GM21526 (cell line): ENCODE results near the gene PCSK1N.
A peak's percentile ranks its signal among the peaks of the same experiment; 100 is the strongest.
"Not testable (repeated sequence)": the region's sequence is repeated elsewhere in the genome, so short reads cannot be mapped to it uniquely, and the experiment has no call there.

Experiments
- ATAC-seq: cut with Tn5 transposase; IDR thresholded peaks from one replicate; pipeline ENCODE4 v1.9.1; 2021; ENCODE audit warnings: moderate library complexity; ENCODE audit not compliant: unreplicated experiment, low FRiP score

Gene PCSK1N

DNA sequence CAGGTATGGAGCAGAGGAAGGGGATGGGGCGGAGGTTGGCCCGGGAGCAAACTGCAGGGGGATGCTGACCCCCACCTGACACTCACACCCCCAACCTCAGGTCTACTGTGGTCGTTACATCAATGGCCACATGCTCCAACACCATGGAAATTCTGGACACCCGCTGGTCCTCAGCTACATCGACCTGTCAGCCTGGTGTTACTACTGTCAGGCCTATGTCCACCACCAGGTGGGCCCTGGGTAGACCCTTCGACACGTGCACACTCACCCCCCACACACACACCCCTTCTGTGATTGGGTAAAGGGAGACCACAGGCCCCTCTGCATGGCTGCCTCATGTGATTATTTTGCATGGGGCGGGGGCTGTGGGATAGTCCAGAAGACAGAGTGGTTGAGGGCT, 11.3 kb downstream of the PCSK1N start:
- ATAC-seq: no peak

DNA sequence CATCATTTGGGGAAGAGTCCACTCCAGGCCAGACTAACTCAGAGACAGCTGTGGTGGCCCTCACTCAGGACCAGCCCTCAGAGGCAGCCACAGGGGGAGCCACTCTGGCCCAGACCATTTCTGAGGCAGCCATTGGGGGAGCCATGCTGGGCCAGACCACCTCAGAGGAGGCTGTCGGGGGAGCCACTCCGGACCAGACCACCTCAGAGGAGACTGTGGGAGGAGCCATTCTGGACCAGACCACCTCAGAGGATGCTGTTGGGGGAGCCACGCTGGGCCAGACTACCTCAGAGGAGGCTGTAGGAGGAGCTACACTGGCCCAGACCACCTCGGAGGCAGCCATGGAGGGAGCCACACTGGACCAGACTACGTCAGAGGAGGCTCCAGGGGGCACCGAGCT, 12.4 kb downstream of the PCSK1N start:
- no peak for ATAC-seq

DNA sequence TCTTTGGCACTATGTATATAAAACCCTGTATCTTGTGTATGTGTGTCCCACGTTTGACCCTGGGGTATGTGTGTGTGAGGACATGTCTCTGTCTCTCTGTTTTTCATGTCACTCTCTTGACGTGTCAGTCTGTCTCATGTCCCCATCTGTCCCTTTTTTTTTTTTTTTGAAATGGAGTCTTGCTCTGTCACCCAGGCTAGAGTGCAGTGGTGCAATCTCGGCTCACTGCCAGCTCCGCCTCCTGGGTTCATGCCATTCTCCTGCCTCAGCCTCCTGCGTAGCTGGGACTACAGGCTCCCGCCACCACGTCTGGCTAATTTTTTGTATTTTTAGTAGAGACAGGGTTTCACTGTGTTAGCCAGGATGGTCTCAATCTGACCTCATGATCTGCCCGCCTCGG, 16.0 kb downstream of the PCSK1N start:
- not testable (repeated sequence) for ATAC-seq

DNA sequence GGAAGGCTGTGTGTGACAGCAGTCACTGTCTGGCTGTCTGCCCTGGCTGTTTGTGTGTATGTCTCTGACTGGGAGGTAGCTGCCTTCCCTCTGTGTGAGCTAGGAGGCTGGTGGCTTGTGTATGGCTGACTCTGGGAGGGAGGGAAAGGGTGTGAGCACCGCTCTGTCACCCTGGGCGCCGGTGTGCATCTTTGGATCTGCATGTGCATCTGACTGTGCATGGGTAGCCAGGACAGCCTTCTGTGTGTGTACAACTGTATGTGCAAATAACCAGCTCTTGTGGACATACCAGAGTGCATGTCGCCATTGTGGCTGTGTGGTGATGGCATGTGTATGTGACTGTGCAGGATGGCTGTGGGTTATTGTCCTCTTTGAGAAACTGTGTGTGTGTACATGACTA, 16.5 kb downstream of the PCSK1N start:
- ATAC-seq: no peak

DNA sequence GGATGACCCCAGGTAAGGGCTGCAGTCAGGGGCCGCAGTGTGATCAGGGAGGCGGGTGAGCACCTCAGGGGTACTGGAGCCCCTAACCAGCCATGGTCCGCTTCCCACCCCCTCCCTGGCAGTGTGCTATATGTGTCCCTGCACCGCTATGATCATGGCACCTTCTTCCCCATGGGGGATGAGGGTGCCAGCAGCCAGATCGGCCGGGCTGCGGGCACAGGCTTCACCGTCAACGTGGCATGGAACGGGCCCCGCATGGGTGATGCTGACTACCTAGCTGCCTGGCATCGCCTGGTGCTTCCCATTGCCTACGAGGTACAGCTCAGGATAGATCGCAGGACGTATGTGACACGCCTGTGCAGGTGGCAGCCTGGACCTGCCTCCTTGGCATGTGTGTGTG, 17.3 kb downstream of the PCSK1N start:
- no peak for ATAC-seq

DNA sequence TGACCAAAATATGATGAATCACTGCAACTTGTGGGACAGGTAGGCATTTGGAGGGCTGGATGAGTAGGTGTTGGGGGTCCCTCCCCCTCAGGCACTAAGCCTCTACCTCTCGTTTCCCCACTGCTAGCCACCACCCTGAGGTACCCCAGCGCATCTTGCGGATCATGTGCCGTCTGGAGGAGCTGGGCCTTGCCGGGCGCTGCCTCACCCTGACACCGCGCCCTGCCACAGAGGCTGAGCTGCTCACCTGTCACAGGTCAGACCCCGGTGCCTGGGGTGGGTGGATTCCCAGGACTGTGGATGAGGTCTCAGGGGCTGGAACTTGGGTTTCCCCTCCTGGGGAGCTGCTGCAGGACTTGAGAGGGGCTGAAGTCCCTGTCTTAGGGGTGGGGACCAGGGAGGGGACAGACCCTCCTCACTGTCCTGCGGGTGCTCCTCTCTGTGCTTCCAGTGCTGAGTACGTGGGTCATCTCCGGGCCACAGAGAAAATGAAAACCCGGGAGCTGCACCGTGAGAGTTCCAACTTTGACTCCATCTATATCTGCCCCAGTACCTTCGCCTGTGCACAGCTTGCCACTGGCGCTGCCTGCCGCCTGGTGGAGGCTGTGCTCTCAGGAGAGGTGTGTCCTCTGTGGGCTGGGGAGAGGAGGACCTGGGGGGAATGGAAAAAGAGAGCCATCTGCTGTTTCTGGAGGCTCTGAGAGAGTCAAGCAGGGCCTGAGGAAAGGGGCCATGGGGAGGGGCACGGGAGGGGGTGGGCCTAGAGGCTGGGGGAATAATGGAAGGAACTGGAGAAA, 19.2 kb downstream of the PCSK1N start:
- ATAC-seq: no peak

DNA sequence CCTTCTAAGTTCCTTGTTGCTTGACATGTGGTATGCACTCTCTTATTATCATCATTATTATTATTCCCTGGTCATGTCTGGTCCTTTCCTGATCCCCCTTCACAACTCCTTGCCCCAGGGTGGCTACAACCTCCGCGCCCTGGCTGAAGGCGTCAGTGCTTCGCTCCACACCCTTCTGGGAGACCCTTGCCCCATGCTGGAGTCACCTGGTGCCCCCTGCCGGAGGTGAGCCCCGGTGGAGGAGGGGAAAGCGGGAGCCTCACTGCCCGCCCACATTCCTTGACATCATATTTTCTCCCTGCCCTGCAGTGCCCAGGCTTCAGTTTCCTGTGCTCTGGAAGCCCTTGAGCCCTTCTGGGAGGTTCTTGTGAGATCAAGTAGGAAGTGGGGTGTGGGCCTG, 20.1 kb downstream of the PCSK1N start:
- ATAC-seq: no peak

DNA sequence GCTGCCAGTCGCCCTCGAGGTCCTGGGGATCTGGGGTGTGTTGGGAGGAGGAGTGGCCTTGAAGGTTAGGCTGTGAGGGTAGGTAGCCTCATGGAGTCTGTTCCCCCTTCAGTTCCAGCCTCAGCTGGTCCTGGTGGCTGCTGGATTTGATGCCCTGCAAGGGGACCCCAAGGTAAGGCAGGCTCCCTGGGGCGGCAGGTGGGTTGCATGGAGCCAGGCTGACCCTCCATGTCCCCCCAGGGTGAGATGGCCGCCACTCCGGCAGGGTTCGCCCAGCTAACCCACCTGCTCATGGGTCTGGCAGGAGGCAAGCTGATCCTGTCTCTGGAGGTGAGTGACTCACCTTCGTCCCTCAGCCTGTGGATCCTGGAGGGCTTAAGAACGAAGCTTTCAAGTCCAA, 20.7 kb downstream of the PCSK1N start:
- ATAC-seq: no peak

DNA sequence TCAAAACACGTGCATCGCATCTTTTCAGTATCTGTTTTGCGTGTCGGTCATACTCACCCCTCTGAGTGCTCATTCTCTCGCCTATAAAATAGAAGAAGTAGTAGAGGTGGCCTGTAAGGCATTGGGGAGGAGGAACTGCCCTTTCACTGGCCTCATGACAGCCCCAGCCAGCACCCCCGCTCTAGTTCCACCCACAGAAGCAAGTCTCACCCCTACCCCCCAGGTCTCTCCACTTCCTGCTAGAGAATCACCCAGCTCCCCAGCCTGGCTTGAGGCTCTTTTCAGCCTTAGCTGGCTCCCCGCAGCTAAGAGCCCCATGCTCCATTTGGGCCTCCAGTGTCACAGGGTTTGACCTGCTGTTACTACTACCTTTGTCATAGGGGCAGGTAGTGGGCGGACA, 21.8 kb downstream of the PCSK1N start:
- ATAC-seq: no peak

DNA sequence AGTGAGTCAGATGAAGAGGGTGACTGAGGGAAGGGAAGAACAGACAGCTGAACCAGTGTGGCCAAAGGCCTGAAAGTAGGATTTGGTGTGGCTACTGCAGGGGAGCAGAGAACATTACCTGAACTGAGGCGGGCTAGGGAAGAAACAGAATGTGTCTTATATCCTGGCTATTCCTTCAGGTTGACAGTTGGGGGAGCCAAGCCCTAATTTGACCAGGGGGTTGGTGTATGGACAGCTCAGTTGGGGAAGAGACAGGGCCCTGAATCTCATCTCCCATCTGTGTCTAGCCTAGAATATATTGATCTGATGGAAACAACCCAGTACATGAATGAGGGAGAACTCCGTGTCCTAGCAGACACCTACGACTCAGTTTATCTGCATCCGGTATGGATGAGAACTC, 29.3 kb downstream of the PCSK1N start:
- ATAC-seq: no peak

DNA sequence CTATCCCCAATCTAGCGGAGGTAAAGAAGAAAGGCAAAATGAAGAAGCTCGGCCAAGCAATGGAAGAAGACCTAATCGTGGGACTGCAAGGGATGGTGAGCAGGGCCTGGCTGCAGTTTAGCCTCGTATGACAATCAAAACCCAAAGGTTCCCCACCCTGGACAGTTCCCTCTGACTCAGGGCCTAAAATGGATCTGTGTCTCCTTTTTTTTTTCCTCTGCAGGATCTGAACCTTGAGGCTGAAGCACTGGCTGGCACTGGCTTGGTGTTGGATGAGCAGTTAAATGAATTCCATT, 32.6 kb downstream of the PCSK1N start:
- no peak for ATAC-seq

DNA sequence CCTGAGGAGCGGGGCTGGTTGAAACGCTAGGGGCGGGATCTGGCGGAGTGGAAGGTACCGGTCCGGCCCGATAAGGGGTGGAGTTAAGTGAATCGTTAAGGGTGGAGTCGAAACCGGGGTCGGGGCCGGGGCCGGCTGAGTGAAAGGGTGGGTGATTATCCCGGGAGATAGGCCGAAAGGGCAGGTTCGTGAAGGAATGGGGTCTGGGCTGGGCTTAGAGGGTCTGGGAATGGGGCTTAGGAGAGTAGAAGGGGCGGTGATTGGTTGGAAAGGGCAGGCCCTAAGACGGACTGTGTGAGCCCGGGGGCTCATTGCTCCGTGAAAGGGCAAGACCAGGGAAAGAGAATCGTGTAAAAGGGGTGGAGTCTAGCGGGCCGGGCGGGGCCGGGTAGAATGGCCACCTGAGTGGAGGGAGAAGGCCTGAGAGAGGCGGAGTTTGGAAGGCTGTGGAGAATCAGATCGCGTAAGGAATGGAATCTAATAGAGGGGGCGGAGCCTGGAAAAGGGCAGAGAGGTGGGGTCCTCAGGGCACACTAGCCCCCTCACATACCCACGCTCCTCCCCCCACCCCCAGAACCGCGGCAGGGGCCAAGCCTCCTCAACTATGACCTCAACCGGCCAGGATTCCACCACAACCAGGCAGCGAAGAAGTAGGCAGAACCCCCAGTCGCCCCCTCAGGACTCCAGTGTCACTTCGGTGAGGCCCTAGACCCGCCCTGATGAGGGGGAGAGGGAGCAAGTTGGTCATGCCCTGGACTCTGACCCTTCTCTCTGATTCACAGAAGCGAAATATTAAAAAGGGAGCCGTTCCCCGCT, 33.1 kb downstream of the PCSK1N start:
- peak; percentile 34 for ATAC-seq

DNA sequence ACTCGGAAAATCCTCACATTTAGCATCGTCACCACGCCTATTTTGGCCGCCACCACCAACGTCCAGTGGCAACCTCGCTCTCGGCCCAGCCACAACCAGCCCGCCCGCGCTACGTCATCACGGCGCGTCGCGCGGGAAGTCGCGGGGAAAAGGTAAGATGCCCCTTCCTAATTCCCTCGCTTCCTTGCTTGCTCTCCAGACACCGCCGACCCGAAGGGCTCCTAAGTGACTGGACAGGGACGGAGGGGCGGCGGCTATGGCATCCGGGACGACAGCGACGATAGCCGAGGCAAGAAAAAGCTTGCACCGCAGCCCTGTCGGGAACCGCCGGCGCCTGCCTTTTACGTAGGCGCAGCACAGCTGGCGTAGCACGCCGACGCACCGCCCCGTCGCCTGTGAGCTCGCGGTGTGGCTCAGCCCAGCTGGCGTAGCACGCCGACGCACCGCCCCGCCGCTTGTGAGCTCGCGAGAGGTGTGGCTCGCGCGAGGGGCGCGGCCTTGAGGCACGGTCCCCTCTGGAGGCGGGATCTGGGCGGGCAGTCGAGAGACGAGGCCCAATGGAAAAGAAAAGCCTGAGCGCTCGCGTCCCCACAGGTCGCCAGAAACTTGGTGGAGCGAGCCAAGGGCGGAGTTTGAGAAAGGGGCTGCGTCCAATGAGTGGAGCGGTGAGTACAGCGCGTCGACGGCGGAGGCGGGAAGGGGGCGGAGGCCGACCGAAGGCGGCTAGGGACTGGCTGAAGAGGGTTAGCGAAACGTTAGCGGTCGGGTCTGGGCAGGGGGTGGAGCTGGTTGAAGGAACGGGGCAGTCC, 33.9 kb downstream of the PCSK1N start, which contains the start of gene HDAC6:
HDAC6 (plus strand) TSS at position 788 of the 809 bp plus-strand sequence. CDS start 626 bp downstream, outside the sequence.
- peak; percentile 89 for ATAC-seq

DNA sequence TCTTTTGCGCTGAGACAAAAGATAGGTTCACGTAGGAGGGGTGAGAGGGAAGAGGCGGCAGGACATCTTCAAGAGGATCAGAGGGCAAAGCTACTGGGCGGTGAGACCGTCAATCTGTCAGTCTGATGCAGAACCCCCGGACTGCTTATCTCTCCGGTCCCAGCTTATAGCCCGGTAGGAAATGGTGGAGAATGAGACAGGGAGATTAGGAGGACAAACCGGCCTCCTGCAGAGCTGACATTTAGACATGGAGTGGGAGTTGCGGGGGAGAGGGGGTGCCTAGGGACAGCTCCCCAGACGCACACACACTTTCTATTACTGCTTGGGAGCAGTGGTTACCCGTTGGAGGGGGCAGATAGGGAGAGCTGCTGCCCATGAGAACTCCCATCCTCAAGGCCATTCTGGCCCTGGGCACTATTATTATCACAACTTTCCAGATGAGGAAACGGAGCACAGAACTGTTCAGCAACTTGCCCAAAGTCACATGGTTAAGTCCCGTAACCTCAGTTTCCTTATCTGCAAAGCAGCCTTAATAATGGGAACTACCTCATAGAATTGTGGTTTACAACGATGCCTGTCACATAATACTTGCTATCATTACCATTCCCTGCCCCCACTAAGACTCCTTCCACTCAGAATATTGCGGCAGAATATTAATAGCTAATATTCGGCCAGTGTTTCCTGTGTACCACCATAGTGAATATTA, 34.7 kb downstream of the PCSK1N start:
- no peak for ATAC-seq

DNA sequence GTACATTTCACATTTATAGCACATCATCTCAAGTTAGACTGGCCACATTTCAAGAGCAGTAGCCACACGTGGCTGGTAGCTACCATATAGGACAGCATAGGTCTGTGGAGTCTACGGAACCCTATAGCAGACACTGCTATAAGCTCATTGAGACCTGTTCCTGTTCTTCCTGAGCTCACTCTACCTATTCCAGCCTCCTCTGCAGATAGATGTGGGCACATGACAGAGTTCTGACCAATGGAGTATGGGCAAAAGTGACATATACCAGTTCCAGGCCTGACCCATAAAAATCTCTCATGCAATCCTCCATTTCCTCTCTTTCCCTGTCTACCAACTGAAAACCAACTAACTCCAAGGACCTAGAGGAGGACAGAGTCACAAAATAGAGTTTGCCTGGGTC, 37.1 kb downstream of the PCSK1N start:
- ATAC-seq: no peak

DNA sequence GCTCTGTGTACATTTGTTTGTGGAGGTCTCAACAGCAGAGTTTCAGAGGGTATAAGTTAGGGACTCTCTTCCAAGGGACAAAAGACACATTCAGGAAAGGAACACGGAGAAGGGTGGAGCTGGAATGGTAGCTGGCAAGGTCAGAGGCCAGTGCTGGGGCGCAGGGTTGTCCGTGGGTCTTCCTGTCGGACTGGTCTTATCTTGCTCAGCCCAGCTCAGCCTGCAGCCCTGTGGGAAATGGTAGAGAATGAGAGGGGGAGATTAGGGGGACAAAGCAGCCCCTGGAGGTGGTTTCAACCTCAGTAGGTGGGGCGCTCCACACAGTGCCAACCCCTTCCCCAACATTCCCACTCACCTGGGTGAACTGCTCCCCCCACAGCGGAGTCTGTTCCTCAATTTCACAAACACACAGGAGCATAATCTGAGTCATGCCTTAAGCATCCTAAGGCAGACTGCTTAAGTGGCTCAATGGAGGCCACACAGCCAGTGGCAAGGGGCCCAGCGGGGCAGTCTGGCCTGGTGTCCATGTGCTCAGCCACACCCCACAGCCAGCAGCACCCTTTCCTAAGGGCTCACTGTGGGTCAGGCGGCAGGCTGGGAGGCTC, 40.4 kb downstream of the PCSK1N start:
- no peak for ATAC-seq

DNA sequence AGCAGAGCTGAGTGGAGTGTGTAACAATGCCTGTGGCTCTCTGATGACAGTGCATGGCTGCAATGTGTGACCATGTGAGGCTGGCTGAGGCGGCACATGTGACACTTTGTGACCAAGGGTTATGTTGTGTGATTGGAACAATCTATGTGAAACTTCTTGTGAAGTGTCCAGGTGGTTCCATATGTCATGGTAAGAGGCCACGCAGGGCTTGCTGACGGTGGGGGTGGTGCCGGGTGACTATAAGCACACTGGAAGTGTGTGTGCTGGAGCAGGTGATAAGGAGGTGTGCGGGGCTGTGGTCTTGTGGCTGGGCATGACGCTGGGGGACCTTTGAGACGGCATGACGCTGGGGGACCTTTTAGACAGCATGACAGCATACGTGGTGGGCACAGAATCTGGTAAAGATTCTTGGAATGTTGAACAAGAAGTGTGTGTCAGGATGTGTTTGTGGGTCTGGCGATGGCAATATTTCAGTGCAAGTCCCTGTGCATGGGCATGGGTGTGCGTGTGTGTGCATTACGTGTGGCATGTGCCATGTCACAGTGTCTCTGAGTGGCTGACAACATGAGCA, 41.0 kb downstream of the PCSK1N start:
- no peak for ATAC-seq

DNA sequence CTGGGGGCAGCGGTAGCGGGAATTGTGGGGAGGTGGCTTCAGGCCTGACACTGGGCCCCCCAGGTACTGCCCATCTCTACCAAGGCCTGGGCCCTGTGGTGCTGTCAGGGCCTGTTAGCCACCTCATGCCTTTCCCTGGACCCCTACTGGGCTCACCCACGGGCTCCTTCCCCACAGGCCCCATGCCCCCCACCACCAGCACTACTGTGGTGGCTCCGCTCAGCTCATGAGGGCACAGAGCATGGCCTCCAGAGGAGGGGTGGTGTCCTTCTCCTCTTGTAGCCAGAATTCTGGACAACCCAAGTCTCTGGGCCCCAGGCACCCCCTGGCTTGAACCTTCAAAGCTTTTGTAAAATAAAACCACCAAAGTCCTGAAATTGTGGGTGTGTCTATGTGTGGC, 41.5 kb downstream of the PCSK1N start:
- no peak for ATAC-seq

DNA sequence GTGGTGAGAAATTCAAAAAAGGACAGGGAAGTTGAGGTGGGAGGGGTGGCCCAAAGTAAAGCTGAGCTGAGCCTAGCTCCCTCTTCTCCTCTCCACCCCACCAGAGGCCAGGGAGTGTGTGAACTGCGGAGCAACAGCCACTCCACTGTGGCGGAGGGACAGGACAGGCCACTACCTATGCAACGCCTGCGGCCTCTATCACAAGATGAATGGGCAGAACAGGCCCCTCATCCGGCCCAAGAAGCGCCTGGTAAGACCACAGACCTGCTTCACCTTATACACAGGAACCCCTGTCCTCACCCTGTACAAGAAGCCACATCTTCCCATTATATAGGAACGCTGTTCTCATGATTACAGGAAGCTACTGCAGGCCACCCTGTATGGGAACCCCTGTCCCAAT, 43.2 kb downstream of the PCSK1N start:
- ATAC-seq: no peak
